ENCODE results near the gene FLAD1. TPM values are rescaled to one million over a fixed set of nuclear protein-coding genes. Genes with fewer than 3 reads are reported as not detected.

FLAD1 gene
- total RNA-seq, 1 donor from 2014 or later = 69.0 TPM

GRCh38 chr1:154970631-154971340 lies 12.4 kb upstream of the FLAD1 start, which contains the start of gene SHC1:
TSS of gene SHC1 (minus strand) at chr1:154970747. CDS start at chr1:154970526, 221 bp downstream.
- Mint-ChIP-seq H3K27me3 (no peaks in the 10 kb centered on the region), H3K36me3 (ENCODE audit: low read depth) (peaks cover 49% of the 10 kb centered on the region), H3K4me1 (peaks cover 29% of the 10 kb centered on the region), H3K9me3 (no peaks in the 10 kb centered on the region), H3K4me3 (peak within 1 kb of the TSS; percentile 1), H3K27ac (peak within 1 kb of the TSS; percentile 62)
- ATAC-seq (ENCODE audit: low read depth) (no peak), DNase-seq (no peak)
- TF ChIP-seq CTCF (IDR thresholded peaks at IDR 0.05) = no peak
- intact Hi-C loops (cut with micrococcal nuclease) = loop anchor here (10.0 kb wide), 1 partner anchor 204 kb away; the partner anchor contains the start of genes KRTCAP2 and TRIM46
- CTCF ChIA-PET = interaction anchor here (1.3 to 2.8 kb wide), 4 partner anchors 9 to 114 kb away, joined by 3 to 11 read pairs (median 8); partner anchors contain the start of gene PYGO2
- POLR2A ChIA-PET = interaction anchor here (0.6 to 6.9 kb wide), 6 partner anchors 10 to 323 kb away, joined by 4 to 53 read pairs (median 6); partner anchors contain the start of genes FLAD1, PBXIP1, PMVK and PYGO2

- no peak for TF ChIP-seq CTCF (IDR thresholded peaks at IDR 0.05)
- peak overlapping the region; percentile 1 for H3K4me3 Mint-ChIP-seq
These were observed 11.7 kb upstream of the FLAD1 start for GRCh38 chr1:154971341-154971998.

GRCh38 chr1:154972213-154972516 lies 11.0 kb upstream of the FLAD1 start:
- no peak for ATAC-seq (ENCODE audit: low read depth)
- no peaks in the 10 kb centered on the region for H3K27me3 Mint-ChIP-seq
- CTCF ChIA-PET = interaction anchor here (1.8 to 2.8 kb wide), 3 partner anchors 10 to 113 kb away, joined by 4 to 11 read pairs (median 11); partner anchors contain the start of gene PYGO2
- DNase-seq = no peak
- H3K4me1 Mint-ChIP-seq = peaks cover 29% of the 10 kb centered on the region
- intact Hi-C loops (cut with micrococcal nuclease) = loop anchor here (10.0 kb wide), 1 partner anchor 203 kb away; the partner anchor contains the start of genes KRTCAP2 and TRIM46
- no peaks in the 10 kb centered on the region for H3K9me3 Mint-ChIP-seq
- H3K36me3 Mint-ChIP-seq (ENCODE audit: low read depth) = peaks cover 37% of the 10 kb centered on the region
- no peak overlapping the region for H3K4me3 Mint-ChIP-seq
- POLR2A ChIA-PET = interaction anchor here (0.6 to 6.9 kb wide), 6 partner anchors 8 to 1119 kb away, joined by 3 to 53 read pairs (median 4); partner anchors contain the start of genes PMVK and PYGO2
- TF ChIP-seq CTCF (IDR thresholded peaks at IDR 0.05) = no peak
- H3K27ac Mint-ChIP-seq = no peak overlapping the region

More at GRCh38 chr1:154971341-154971998, 11.7 kb upstream of the FLAD1 start:
- DNase-seq (no peak), ATAC-seq (ENCODE audit: low read depth) (no peak)
- Mint-ChIP-seq H3K9me3 (no peaks in the 10 kb centered on the region), H3K4me1 (peaks cover 29% of the 10 kb centered on the region), H3K27me3 (no peaks in the 10 kb centered on the region), H3K27ac (no peak overlapping the region), H3K36me3 (ENCODE audit: low read depth) (peaks cover 44% of the 10 kb centered on the region)
- intact Hi-C loops (cut with micrococcal nuclease) = loop anchor here (10.0 kb wide), 1 partner anchor 203 kb away; the partner anchor contains the start of genes KRTCAP2 and TRIM46
- CTCF ChIA-PET = interaction anchor here (1.3 to 2.8 kb wide), 4 partner anchors 9 to 113 kb away, joined by 3 to 11 read pairs (median 8); partner anchors contain the start of gene PYGO2
- POLR2A ChIA-PET = interaction anchor here (0.7 to 6.9 kb wide), 8 partner anchors 11 to 1118 kb away, joined by 3 to 53 read pairs (median 6); partner anchors contain the start of genes FLAD1, PBXIP1, PMVK and PYGO2

GRCh38 chr1:154972517-154973343 lies 10.4 kb upstream of the FLAD1 start:
- POLR2A ChIA-PET = interaction anchor here (0.6 to 6.9 kb wide), 10 partner anchors 9 to 1688 kb away, joined by 3 to 71 read pairs (median 12); partner anchors contain the start of genes PBXIP1, PYGO2 and ZBTB7B
- H3K27ac Mint-ChIP-seq = peak overlapping the region; percentile 19
- TF ChIP-seq CTCF (IDR thresholded peaks at IDR 0.05) = no peak
- CTCF ChIA-PET = interaction anchor here (1.2 to 2.8 kb wide), 6 partner anchors 11 to 112 kb away, joined by 3 to 12 read pairs (median 9); partner anchors contain the start of gene PYGO2
- H3K27me3 Mint-ChIP-seq = no peaks in the 10 kb centered on the region
- no peak for DNase-seq
- no peak overlapping the region for H3K4me3 Mint-ChIP-seq
- H3K36me3 Mint-ChIP-seq (ENCODE audit: low read depth) = peaks cover 31% of the 10 kb centered on the region
- no peak for ATAC-seq (ENCODE audit: low read depth)
- intact Hi-C loops (cut with micrococcal nuclease) = loop anchor here (10.0 kb wide), 1 partner anchor 202 kb away; the partner anchor contains the start of genes KRTCAP2 and TRIM46
- H3K4me1 Mint-ChIP-seq = peaks cover 34% of the 10 kb centered on the region
- no peaks in the 10 kb centered on the region for H3K9me3 Mint-ChIP-seq

All from activated B cell treated with CpG ODN at 0.5 μM for 24 hours (primary cell).